Fibroblast of skin of abdomen (primary cell): ENCODE data around the gene GABRB1.
A peak's percentile ranks its signal among the peaks of the same experiment; 100 is the strongest.
"Not testable (repeated sequence)": the region's sequence is repeated elsewhere in the genome, so short reads cannot be mapped to it uniquely, and the experiment has no call there.

Source experiments
- DNase-seq: peaks from one replicate; pipeline ENCODE4 v3.0.0-alpha.2; 2013

The GABRB1 gene

GRCh38 chr4:47313384-47313783, 282.0 kb downstream of the GABRB1 start:
- no peak for DNase-seq

GRCh38 chr4:47315346-47315745, 284.0 kb downstream of the GABRB1 start:
- peak; percentile 48 for DNase-seq

- DNase-seq: no peak
Observed at GRCh38 chr4:47326025-47326424, 294.7 kb downstream of the GABRB1 start.

- DNase-seq: no peak
Observed at GRCh38 chr4:47330866-47331265, 299.5 kb downstream of the GABRB1 start.

- DNase-seq: peak; percentile 16
Observed at GRCh38 chr4:47334652-47335051, 303.3 kb downstream of the GABRB1 start.

- DNase-seq: no peak
Observed at GRCh38 chr4:47337893-47338292, 306.5 kb downstream of the GABRB1 start.

GRCh38 chr4:47340914-47341313, 309.5 kb downstream of the GABRB1 start:
- no peak for DNase-seq

GRCh38 chr4:47342796-47343195, 311.4 kb downstream of the GABRB1 start:
- DNase-seq: no peak

GRCh38 chr4:47349326-47349725, 318.0 kb downstream of the GABRB1 start:
- DNase-seq: peak; percentile 4

- DNase-seq: no peak
Observed at GRCh38 chr4:47355568-47355967, 324.2 kb downstream of the GABRB1 start.

- no peak for DNase-seq
Observed at GRCh38 chr4:47359891-47360290, 328.5 kb downstream of the GABRB1 start.

GRCh38 chr4:47367761-47368160, 336.4 kb downstream of the GABRB1 start:
- DNase-seq: no peak

- no peak for DNase-seq
Observed at GRCh38 chr4:47368211-47368610, 336.8 kb downstream of the GABRB1 start.

- DNase-seq: peak; percentile 2
Observed at GRCh38 chr4:47372561-47372960, 341.2 kb downstream of the GABRB1 start.

- no peak for DNase-seq
Observed at GRCh38 chr4:47373174-47373573, 341.8 kb downstream of the GABRB1 start.

GRCh38 chr4:47373709-47374108, 342.3 kb downstream of the GABRB1 start:
- no peak for DNase-seq

- peak; percentile 29 for DNase-seq
Observed at GRCh38 chr4:47374477-47374876, 343.1 kb downstream of the GABRB1 start.

- not testable (repeated sequence) for DNase-seq
Observed at GRCh38 chr4:47378021-47378530, 346.7 kb downstream of the GABRB1 start.

GRCh38 chr4:47381172-47381571, 349.8 kb downstream of the GABRB1 start:
- DNase-seq: no peak

- no peak for DNase-seq
Observed at GRCh38 chr4:47382846-47383360, 351.5 kb downstream of the GABRB1 start.

GRCh38 chr4:47383829-47384427, 352.6 kb downstream of the GABRB1 start:
- DNase-seq: peak; percentile 32

GRCh38 chr4:47386146-47386545, 354.8 kb downstream of the GABRB1 start:
- no peak for DNase-seq

GRCh38 chr4:47386561-47387235, 355.3 kb downstream of the GABRB1 start:
- no peak for DNase-seq
